Epithelial cell of esophagus (primary cell): ENCODE data around the gene TPM2.

Experiments
- DNase-seq: peaks from one replicate; pipeline ENCODE4 v3.0.0; 2010; ENCODE audit warnings: low read depth
- H3K4me3 ChIP-seq: 2 replicates; pipeline ENCODE4 v1.5.1; 2011; ENCODE audit warnings: mild to moderate bottlenecking, low read length, control low read depth
- CTCF ChIP-seq: IDR thresholded peaks from 2 replicates; pipeline ENCODE4 v1.5.1; 2011; ENCODE audit warnings: low read depth, mild to moderate bottlenecking, low read length, control low read depth, inconsistent platforms; ENCODE audit not compliant: insufficient read depth; ENCODE audit errors: missing control alignments

The TPM2 gene

GRCh38 chr9:35696520-35697215 lies 6.9 kb upstream of the TPM2 start:
- peak; percentile 96 for TF ChIP-seq CTCF
- DNase-seq: peak; percentile 60
- H3K4me3 ChIP-seq: no peak overlapping the region

GRCh38 chr9:35695943-35696401 lies 6.2 kb upstream of the TPM2 start:
- no peak overlapping the region for H3K4me3 ChIP-seq

GRCh38 chr9:35691757-35692301 lies 2.1 kb upstream of the TPM2 start:
- no peak overlapping the region for H3K4me3 ChIP-seq
- no peak for DNase-seq
- no peak for TF ChIP-seq CTCF

More at GRCh38 chr9:35695943-35696401, 6.2 kb upstream of the TPM2 start:
- no peak for TF ChIP-seq CTCF
- no peak for DNase-seq

DNA sequence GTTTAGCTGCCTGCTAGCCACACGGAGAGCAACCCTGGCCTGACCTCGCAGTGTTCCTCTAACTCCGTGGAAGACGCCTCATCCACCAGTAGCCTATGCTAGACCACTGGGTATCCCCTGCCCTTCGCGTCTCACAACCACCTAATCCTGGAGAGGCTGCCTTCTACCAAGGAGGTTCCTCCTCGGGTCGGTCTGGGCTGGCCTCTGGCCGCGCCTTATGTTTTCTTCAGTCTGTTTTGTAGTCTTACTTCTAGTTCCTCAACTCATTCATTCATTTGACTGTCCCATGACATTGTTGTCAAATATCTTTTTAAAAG lies 1.6 kb upstream of the TPM2 start:
- TF ChIP-seq CTCF: no peak
- DNase-seq: no peak
- H3K4me3 ChIP-seq: peak overlapping the region; percentile 58

DNA sequence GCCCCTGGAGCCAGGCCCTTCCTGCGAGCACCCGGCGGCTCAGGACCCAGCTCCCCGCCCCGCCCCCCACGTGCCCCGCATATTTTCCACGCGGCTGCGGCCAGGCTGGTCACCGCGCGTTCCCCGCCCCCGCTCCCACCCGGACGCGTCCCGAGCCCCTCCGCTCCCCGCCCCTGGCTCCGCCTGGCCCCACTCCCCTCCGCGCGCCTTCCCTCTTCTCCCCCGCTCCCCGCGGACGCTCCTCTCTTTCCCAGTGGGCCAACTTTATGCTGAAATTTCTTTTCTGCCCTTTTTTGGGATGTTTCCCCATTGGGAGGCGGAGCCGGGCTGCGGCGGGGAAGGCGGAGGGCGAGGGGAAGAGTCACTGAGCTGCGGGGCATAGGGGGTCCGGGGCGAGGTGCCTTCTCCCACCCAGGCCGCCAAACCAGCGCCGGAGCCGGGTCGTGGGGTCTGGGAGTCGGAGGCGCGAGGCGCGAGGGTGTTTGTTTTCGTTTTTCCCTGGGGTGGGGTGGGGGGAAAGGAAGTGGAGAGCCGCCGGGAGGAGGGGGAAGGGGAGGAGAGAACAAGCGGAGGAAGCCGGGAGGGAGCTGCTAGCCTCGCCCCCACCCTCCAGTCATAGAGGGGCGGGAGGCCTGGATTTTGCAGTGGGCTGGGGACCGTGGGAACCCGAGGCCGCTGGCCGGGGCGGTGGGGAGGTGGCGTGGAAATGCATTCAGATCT lies 1.0 kb upstream of the TPM2 start:
- H3K4me3 ChIP-seq: peak overlapping the region; percentile 58
- DNase-seq: no peak
- TF ChIP-seq CTCF: no peak

DNA sequence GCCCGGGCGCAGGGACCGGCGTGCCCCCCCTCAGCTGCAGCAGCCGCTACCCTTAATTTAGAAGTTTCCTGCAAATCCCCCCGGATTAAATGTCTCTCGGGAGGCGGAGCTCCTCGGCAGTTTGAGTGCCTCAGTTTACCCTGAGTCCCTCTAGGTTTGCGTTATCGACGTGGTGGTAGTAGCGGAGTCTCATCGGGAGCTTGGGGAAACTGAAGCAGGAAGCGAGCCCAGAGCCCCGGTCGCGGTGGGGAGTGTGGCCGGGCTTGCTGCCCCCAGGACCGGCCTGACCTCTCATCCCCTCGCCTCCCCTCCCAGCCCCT lies 529 bp upstream of the TPM2 start:
- H3K4me3 ChIP-seq: peak overlapping the region; percentile 58
- DNase-seq: no peak
- no peak for TF ChIP-seq CTCF
